ENCODE data around the gene GOLGA8O.
"Not testable (repeated sequence)": the region's sequence is repeated elsewhere in the genome, so short reads cannot be mapped to it uniquely, and the experiment has no call there.

The GOLGA8O gene, protein sequence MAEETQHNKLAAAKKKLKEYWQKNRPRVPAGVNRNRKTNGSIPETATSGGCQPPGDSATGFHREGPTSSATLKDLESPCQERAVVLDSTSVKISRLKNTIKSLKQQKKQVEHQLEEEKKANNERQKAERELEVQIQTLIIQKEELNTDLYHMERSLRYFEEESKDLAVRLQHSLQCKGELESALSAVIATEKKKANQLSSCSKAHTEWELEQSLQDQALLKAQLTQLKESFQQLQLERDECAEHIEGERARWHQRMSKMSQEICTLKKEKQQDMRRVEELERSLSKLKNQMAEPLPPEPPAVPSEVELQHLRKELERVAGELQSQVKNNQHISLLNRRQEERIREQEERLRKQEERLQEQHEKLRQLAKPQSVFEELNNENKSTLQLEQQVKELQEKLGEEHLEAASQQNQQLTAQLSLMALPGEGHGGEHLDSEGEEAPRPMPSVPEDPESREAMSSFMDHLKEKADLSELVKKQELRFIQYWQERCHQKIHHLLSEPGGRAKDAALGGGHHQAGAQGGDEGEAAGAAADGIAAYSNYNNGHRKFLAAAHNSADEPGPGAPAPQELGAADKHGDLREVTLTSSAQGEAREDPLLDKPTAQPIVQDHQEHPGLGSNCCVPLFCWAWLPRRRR

DNA sequence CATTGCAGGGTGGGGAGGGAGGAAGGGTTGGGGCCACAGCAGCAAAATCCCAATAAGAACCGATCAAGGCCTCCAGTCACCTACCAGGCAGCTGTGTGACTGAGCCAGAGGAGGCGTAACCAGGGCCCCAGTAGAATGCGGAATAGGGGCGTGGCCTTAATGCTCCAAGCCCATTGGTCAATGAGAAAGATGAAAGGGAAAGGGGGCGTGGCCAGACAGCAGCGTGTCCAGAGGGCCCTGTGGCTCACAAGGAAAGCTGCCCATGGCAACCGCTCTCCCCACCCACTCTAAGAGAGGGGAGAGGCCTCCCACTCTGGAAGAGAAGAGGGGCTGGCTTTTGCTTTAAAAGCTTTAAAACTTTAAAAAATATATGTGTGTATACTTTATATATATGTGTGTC is at the start of gene GOLGA8O:
Gene GOLGA8O, minus strand, starts transcription at position 101 of the 400 bp plus-strand sequence. Its CDS starts 98 bp downstream, at position 3.
- DNase-seq: not testable (repeated sequence)

- DNase-seq: not testable (repeated sequence)
These were observed 48.8 kb upstream of the GOLGA8O start for GRCh38 chr15:32504152-32504811.

DNA sequence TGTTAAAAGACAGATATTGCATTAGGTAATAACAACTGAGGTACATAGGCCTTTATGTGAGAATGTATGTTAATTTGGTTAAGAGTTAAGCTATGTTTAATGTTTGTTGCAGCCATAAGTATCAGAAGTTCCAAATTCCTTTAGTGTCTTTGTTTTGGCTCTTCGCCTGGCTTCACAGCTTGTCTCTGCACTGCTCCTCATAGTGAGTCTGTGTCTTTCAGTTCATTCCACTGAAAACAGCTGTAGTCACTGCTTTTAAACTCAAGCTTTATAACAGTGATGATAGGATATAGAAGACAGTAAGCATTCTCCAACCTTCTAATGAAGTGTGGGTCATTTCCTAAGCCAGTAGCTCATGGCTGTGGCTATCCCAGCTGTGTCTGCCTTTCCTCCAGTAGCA is 47.5 kb upstream of the GOLGA8O start:
- DNase-seq: not testable (repeated sequence)

- not testable (repeated sequence) for DNase-seq
These were observed 37.3 kb upstream of the GOLGA8O start for GRCh38 chr15:32492768-32493167.

- not testable (repeated sequence) for DNase-seq
These were observed 31.0 kb upstream of the GOLGA8O start for GRCh38 chr15:32486474-32486873.

DNA sequence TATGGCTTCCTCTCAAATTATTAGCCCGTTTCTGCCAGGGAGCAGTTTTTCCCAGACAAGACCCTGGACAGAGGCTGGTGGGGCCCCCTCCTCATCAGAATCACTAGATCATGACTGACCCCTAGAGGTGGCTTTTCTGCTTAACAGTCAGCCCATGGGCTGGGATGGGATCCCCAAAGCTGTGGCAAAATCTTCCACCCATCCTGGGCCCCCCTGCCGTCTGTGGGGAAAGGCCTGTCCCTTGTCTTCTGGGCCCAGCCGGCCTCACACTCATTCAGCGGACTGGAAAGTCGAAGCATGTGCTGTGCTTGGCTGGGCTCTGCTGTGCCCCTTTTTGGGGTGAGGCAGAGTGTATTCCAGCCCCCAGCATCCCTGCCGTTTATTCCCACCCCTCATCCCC is 27.9 kb upstream of the GOLGA8O start:
- not testable (repeated sequence) for DNase-seq

GRCh38 chr15:32481683-32482082 is 26.2 kb upstream of the GOLGA8O start:
- DNase-seq: not testable (repeated sequence)

DNA sequence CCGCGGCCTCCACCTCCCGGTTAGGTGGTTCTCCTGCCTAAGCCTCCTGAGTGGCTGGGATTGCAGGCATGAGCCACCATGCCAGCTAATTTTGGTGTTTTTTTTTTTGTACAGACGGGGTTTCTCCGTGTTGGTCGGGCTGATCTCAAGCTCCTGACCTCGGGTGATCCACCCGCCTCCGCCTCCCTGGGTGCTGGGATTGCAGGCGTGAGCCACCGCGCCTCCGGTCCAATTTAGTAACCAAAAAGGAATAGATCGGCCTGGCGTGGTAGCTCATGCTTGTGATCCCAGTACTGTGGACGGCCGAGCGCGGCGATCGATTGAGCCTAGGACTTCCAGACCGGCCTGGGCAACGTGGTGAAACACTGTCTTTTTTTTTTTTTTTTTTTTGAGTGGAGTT is 12.6 kb upstream of the GOLGA8O start:
- not testable (repeated sequence) for DNase-seq

GRCh38 chr15:32440445-32440977 is 14.9 kb downstream of the GOLGA8O start:
- not testable (repeated sequence) for DNase-seq

- DNase-seq: not testable (repeated sequence)
These were observed 21.1 kb downstream of the GOLGA8O start for GRCh38 chr15:32434102-32434963.

- DNase-seq: not testable (repeated sequence)
These were observed 27.8 kb downstream of the GOLGA8O start for GRCh38 chr15:32427635-32428034.

GRCh38 chr15:32426511-32426910 is 28.9 kb downstream of the GOLGA8O start:
- DNase-seq: not testable (repeated sequence)

GRCh38 chr15:32407903-32408302 is 47.5 kb downstream of the GOLGA8O start:
- DNase-seq: not testable (repeated sequence)

DNA sequence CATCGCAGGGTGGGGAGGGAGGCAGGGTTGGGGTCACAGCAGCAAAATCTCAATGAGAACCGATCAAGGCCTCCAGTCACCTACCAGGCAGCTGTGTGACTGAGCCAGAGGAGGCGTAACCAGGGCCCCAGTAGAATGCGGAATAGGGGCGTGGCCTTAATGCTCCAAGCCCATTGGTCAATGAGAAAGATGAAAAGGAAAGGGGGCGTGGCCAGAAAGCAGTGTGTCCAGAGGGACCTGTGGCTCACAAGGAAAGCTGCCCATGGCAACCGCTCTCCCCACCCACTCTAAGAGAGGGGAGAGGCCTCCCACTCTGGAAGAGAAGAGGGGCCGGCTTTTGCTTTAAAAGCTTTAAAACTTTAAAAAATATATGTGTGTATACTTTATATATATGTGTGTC is 52.2 kb downstream of the GOLGA8O start, which contains the start of gene GOLGA8K:
Gene GOLGA8K, minus strand, starts transcription at position 101 of the 400 bp plus-strand sequence. Its CDS starts 98 bp downstream, at position 3.
- not testable (repeated sequence) for DNase-seq

DNA sequence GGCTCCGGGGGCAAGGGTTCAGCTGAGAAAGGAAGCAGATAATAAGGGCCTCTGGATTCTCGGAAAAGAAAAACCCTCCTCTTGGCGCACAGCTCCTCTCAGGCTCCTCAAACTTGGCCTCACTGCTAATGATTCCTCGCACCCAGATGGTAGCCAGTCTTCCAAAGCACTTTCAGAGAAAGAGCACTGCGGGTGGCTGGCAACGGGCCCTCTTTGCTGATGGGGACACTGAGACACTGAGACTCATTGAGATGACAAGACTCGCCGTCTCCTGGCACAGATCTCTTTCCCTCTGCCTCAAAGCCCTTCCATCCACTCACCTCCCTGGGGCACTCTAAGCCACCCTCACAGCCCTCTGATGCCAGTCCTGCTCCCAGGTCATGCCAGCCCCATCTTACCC is 58.9 kb downstream of the GOLGA8O start:
- not testable (repeated sequence) for DNase-seq

Measured in C1 segment of cervical spinal cord (tissue), 14 donors.